ENCODE data around the gene LHCGR. TPM values are rescaled to one million over a fixed set of nuclear protein-coding genes. Genes with fewer than 3 reads are reported as not detected.

LHCGR gene
- total and polyA plus RNA-seq, 2 experiments from 2014 or later: 0.45 to 0.66 TPM

GRCh38 chr2:48727560-48727959, 28.0 kb downstream of the LHCGR start (continued):
- no peak for TF ChIP-seq ZNF462 (CRISPR knock-in tag; IDR thresholded peaks at IDR 0.05)
- TF ChIP-seq ZNF114 (CRISPR knock-in tag; IDR thresholded peaks at IDR 0.05): no peak

- H3K36me3 ChIP-seq (ENCODE audit: insufficient read depth): no peaks in the 10 kb centered on the region
- Mint-ChIP-seq H3K36me3 (ENCODE audit: low read depth) (no peaks in the 10 kb centered on the region), H3K9me3 (no peaks in the 10 kb centered on the region), H3K4me1 (peaks cover 18% of the 10 kb centered on the region), H3K27me3 (ENCODE audit: insufficient read depth, low read depth, poor library complexity) (peaks cover 5% of the 10 kb centered on the region), H3K27ac (no peak overlapping the region; the same call in 1 of the 2 replicates), H3K4me3 (no peak overlapping the region)
- DNase-seq (ENCODE audit: low spot score) (peak; percentile 24), ATAC-seq (peak; percentile 76)
- no peaks in the 10 kb centered on the region for H3K9me2 ChIP-seq (ENCODE audit: insufficient read depth)
- H2AFZ ChIP-seq: no peak overlapping the region
- no peaks in the 10 kb centered on the region for H3F3A ChIP-seq (replicated peaks; ENCODE audit: low read depth)
- no peak overlapping the region for H3K27ac ChIP-seq (ENCODE audit: low read depth)
- no peak overlapping the region for H3K4me3 ChIP-seq
- H3K27me3 ChIP-seq (ENCODE audit: insufficient read depth): no peaks in the 10 kb centered on the region
- H4K20me1 ChIP-seq (replicated peaks; ENCODE audit: insufficient read depth): no peaks in the 10 kb centered on the region
- peaks cover 16% of the 10 kb centered on the region; the same call in 1 of the 2 replicates for H3K4me1 ChIP-seq (ENCODE audit: insufficient read depth)
- H3K79me2 ChIP-seq (replicated peaks; ENCODE audit: insufficient read depth): no peaks in the 10 kb centered on the region
- H3K4me2 ChIP-seq: no peak overlapping the region
- TF ChIP-seq CTCF (conservative IDR thresholded peaks at IDR 0.05; ENCODE audit: low read depth in 2 of 2): peak; percentile 13 to 70; a peak in 2 of 4 replicates
- no peak for TF ChIP-seq EZH2 (IDR thresholded peaks at IDR 0.05; ENCODE audit: low read depth, unreplicated experiment)
These were observed 29.6 kb downstream of the LHCGR start for GRCh38 chr2:48725696-48726494.

Measured in GM23338 (cell line).